Measurements from ENCODE around the gene REXO1.
A peak's percentile ranks its signal among the peaks of the same experiment; 100 is the strongest.

- TF ChIP-seq CTCF (IDR thresholded peaks at IDR 0.05) (peak in 2 of 3 experiments; percentile 79 to 88), POLR2A (IDR thresholded peaks at IDR 0.05; ENCODE audit: low read depth) (no peak)
These were observed 5.2 kb upstream of the REXO1 start for GRCh38 chr19:1853295-1854038.
